BE2C (cell line): ENCODE data around the gene REG3A. TPM values are rescaled to one million over a fixed set of nuclear protein-coding genes. Genes with fewer than 3 reads are reported as not detected.

Source experiments
- DNase-seq: peaks from one replicate; pipeline ENCODE4 v3.0.0-alpha.2; 2020
- H3K27me3 ChIP-seq: fragments of 250-450 bp; sonication (Bioruptor Pico); 2 replicates; pipeline ENCODE4 v1.5.1; 2020; ENCODE audit warnings: mild to moderate bottlenecking
- H3K36me3 ChIP-seq: fragments of 250-450 bp; sonication (Bioruptor Pico); 2 replicates; pipeline ENCODE4 v1.5.1; 2020; ENCODE audit warnings: mild to moderate bottlenecking
- H3K4me1 ChIP-seq: fragments of 250-450 bp; sonication (Bioruptor Pico); 2 replicates; pipeline ENCODE4 v1.5.1; 2020
- H3K4me3 ChIP-seq: 2 replicates; pipeline ENCODE4 v1.5.1; 2011; ENCODE audit warnings: low read depth, low read length
- H3K9me3 ChIP-seq: fragments of 250-450 bp; sonication (Bioruptor Pico); 2 replicates; pipeline ENCODE4 v1.5.1; 2020
- polyA plus RNA-seq: library from polyadenylated mRNA; unstranded; fragments of >200 nt; gene quantifications from one replicate; pipeline ENCODE4 v1.2.1, GENCODE V29; 2012; ENCODE audit warnings: low read depth, missing spikeins; ENCODE audit not compliant: insufficient read length, insufficient read depth
- TF ChIP-seq, protein P1 (sequence below): IDR thresholded peaks from 2 replicates; pipeline ENCODE4 v1.5.1; 2012; ENCODE audit warnings: mild to moderate bottlenecking, low read depth, low read length

The REG3A gene
- polyA plus RNA-seq, result not detected

GRCh38 chr2:79159653-79160052 is at the start of gene REG3A:
Gene REG3A, minus strand, starts transcription at chr2:79159753. Its CDS starts 348 bp downstream, at chr2:79159405.
- no peaks in the 10 kb centered on the region for H3K27me3 ChIP-seq
- no peaks in the 10 kb centered on the region for H3K9me3 ChIP-seq
- DNase-seq, result no peak
- H3K36me3 ChIP-seq, result no peaks in the 10 kb centered on the region
- TF ChIP-seq, protein P1, sequence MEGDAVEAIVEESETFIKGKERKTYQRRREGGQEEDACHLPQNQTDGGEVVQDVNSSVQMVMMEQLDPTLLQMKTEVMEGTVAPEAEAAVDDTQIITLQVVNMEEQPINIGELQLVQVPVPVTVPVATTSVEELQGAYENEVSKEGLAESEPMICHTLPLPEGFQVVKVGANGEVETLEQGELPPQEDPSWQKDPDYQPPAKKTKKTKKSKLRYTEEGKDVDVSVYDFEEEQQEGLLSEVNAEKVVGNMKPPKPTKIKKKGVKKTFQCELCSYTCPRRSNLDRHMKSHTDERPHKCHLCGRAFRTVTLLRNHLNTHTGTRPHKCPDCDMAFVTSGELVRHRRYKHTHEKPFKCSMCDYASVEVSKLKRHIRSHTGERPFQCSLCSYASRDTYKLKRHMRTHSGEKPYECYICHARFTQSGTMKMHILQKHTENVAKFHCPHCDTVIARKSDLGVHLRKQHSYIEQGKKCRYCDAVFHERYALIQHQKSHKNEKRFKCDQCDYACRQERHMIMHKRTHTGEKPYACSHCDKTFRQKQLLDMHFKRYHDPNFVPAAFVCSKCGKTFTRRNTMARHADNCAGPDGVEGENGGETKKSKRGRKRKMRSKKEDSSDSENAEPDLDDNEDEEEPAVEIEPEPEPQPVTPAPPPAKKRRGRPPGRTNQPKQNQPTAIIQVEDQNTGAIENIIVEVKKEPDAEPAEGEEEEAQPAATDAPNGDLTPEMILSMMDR, result no peak
- H3K4me3 ChIP-seq, result no peak within 1 kb of the TSS
- H3K4me1 ChIP-seq, result no peaks in the 10 kb centered on the region

DNA sequence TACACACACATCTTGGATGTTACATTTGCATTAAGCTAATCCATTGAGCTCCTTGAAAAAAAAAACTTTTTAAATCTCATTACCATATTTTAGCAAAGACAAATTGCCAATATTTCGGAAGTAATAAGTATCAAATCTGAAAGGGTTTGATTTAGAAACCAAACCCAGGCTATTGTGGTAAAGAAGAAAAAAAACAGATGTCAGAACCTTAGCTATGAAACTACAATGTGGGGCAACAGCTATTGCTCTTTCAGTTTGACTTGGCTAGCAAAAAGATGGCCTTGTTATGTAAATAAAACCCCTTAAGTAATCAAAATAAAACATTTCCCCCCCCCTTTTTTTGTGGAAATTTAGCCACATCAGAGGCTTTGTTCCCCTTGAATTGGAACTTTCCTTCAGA is 41.2 kb upstream of the REG3A start:
- H3K36me3 ChIP-seq, result no peaks in the 10 kb centered on the region
- H3K27me3 ChIP-seq, result no peaks in the 10 kb centered on the region
- no peaks in the 10 kb centered on the region for H3K4me1 ChIP-seq
- DNase-seq, result no peak
- TF ChIP-seq, protein P1, result no peak
- no peaks in the 10 kb centered on the region for H3K9me3 ChIP-seq
- no peak overlapping the region for H3K4me3 ChIP-seq

DNA sequence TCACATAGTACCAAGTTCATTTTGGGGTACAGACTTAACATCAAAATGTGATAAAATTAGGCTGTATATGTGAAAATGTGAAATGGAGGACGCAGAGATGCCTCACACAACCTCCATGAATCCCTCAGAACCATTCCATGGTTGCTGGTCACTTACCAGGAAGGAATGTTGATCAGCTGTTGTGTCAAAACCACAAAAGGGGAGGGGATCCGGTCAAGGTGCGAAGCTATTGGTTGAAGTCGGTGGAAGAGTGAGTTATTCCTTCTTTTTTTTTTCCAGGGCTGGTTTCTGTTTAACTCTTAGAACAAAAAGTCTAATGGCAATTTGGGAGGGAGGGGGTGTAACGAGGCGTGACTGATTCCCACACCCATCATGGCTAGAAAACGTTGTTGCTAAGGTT is 32.3 kb upstream of the REG3A start:
- Histone ChIP-seq H3K4me1 (no peaks in the 10 kb centered on the region), H3K27me3 (no peaks in the 10 kb centered on the region), H3K4me3 (no peak overlapping the region), H3K9me3 (no peaks in the 10 kb centered on the region), H3K36me3 (no peaks in the 10 kb centered on the region)
- TF ChIP-seq, protein P1, result no peak
- no peak for DNase-seq

GRCh38 chr2:79191081-79191480 is 31.5 kb upstream of the REG3A start:
- no peak for DNase-seq
- no peaks in the 10 kb centered on the region for H3K4me1 ChIP-seq
- H3K4me3 ChIP-seq, result no peak overlapping the region
- no peaks in the 10 kb centered on the region for H3K36me3 ChIP-seq
- no peaks in the 10 kb centered on the region for H3K27me3 ChIP-seq
- TF ChIP-seq, protein P1, result no peak
- no peaks in the 10 kb centered on the region for H3K9me3 ChIP-seq

DNA sequence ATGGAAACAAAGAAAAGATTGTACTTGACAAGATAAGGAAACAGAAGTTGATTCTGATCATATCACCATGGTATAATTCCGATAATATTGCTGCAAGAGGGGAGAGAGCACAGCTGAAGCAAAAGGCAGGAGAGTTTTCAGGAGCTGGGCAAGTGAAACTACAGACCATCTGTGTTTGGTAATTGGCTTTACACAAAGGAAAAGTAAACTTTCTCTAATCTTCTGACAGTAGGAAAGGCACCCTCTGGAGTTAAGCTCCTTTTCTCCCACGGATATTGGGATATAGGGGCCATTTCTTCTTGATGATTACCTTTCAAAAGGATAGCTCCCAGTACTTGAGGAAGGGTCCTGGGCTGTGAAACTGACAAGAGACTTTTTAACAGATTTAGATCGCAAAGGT is 29.9 kb upstream of the REG3A start:
- Histone ChIP-seq H3K4me1 (no peaks in the 10 kb centered on the region), H3K27me3 (no peaks in the 10 kb centered on the region), H3K36me3 (no peaks in the 10 kb centered on the region), H3K4me3 (no peak overlapping the region), H3K9me3 (no peaks in the 10 kb centered on the region)
- TF ChIP-seq, protein P1, result no peak
- DNase-seq, result no peak

DNA sequence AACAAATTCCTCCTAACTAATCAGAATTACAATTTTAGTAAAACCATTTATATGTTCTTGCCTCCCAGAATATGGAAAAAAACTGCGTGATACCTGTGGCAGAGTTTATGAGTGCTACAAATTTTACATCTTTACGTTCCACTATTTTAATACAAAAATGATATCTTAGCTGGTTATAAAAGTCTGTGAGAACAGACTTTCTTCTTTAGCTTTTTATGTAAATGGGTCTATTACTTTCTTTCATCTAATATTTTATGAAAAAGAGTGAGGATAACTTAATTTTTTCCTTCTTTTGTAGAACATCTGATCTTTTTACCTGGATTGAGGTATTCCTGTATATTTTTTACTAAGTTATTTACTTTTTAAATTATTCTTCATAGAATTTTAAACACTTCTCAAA is 22.1 kb upstream of the REG3A start:
- no peak overlapping the region for H3K4me3 ChIP-seq
- H3K9me3 ChIP-seq, result no peaks in the 10 kb centered on the region
- no peaks in the 10 kb centered on the region for H3K27me3 ChIP-seq
- no peak for DNase-seq
- H3K4me1 ChIP-seq, result no peaks in the 10 kb centered on the region
- TF ChIP-seq, protein P1, result no peak
- H3K36me3 ChIP-seq, result no peaks in the 10 kb centered on the region
